GM12874 (cell line): ENCODE results near the gene SKOR2.

ENCODE experiments used
- CTCF ChIP-seq: IDR thresholded peaks from 2 replicates; pipeline ENCODE4 v1.5.1; 2011; ENCODE audit warnings: low read depth, mild to moderate bottlenecking, control low read depth, low read length, moderate library complexity; ENCODE audit not compliant: insufficient read depth

Gene SKOR2

GRCh38 chr18:47180765-47181164 lies 70.7 kb downstream of the SKOR2 start:
- TF ChIP-seq CTCF, result no peak

- no peak for TF ChIP-seq CTCF
Observed at GRCh38 chr18:47179520-47179919, 71.9 kb downstream of the SKOR2 start.

GRCh38 chr18:47175898-47176575 lies 75.4 kb downstream of the SKOR2 start, which contains the start of gene IER3IP1:
IER3IP1 (minus strand) TSS chr18:47176364; CDS start chr18:47176277, 87 bp downstream.
- no peak for TF ChIP-seq CTCF

GRCh38 chr18:47175283-47175897 lies 76.1 kb downstream of the SKOR2 start:
- no peak for TF ChIP-seq CTCF

- TF ChIP-seq CTCF, result no peak
Observed at GRCh38 chr18:47174545-47175116, 76.8 kb downstream of the SKOR2 start.

GRCh38 chr18:47172476-47172875 lies 79.0 kb downstream of the SKOR2 start:
- TF ChIP-seq CTCF, result no peak

GRCh38 chr18:47168913-47169312 lies 82.5 kb downstream of the SKOR2 start:
- TF ChIP-seq CTCF, result no peak
